Measurements from ENCODE around the gene DENND1C. TPM values are rescaled to one million over a fixed set of nuclear protein-coding genes. Genes with fewer than 3 reads are reported as not detected.

Gene DENND1C
- total RNA-seq, 2 experiments from 2014 or later, result 62.4 to 63.2 TPM

Other genes starting within 250 kb of the DENND1C start
- gene MLLT1, start 201.8 kb downstream of the DENND1C start, total RNA-seq, result 10 to 100 TPM; 55.2 to 56.8 TPM
- not detected for gene ACER1, start 148.2 kb downstream of the DENND1C start, total RNA-seq
- 100 to 1,000 TPM; 194 to 196 TPM for gene CLPP, start 120.3 kb downstream of the DENND1C start, total RNA-seq
- gene ALKBH7, start 109.0 kb downstream of the DENND1C start, total RNA-seq, result 10 to 100 TPM; 26.7 to 29.6 TPM
- gene PSPN, start 105.9 kb downstream of the DENND1C start, total RNA-seq, result 1 to 10 TPM in 1 of 2 experiments, under 1 TPM in 1; 0.92 to 1.2 TPM
- gene GTF2F1, start 88.6 kb downstream of the DENND1C start, total RNA-seq, result 10 to 100 TPM; 72.2 to 72.7 TPM
- gene KHSRP, start 57.0 kb downstream of the DENND1C start, total RNA-seq, result 100 to 1,000 TPM; 483 to 489 TPM
- gene SLC25A41, start 48.0 kb downstream of the DENND1C start, total RNA-seq, result under 1 TPM; 0.52 to 0.60 TPM
- 10 to 100 TPM; 14.8 to 18.4 TPM for gene SLC25A23, start 22.0 kb downstream of the DENND1C start, total RNA-seq
- gene CRB3, start 17.5 kb downstream of the DENND1C start, total RNA-seq, result 1 to 10 TPM; 2.1 to 2.5 TPM
- 1 to 10 TPM; 7.3 to 7.8 TPM for gene TUBB4A, start 20.5 kb upstream of the DENND1C start, total RNA-seq
- 1 to 10 TPM; 2.3 to 2.5 TPM for gene TNFSF9, start 49.2 kb upstream of the DENND1C start, total RNA-seq
- 10 to 100 TPM; 15.2 to 15.3 TPM for gene CD70, start 109.4 kb upstream of the DENND1C start, total RNA-seq
- 10 to 100 TPM; 68.0 to 72.8 TPM for gene TNFSF14, start 188.4 kb upstream of the DENND1C start, total RNA-seq
- under 1 TPM; 0.22 to 0.64 TPM for gene C3, start 238.9 kb upstream of the DENND1C start, total RNA-seq

All from activated naive CD8-positive, alpha-beta T cell treated with anti-CD3 and anti-CD28 coated beads for 36 hours (primary cell).